H1 (cell line): ENCODE data around the gene DOCK10. TPM values are rescaled to one million over a fixed set of nuclear protein-coding genes. Genes with fewer than 3 reads are reported as not detected.

Experiments
- CTCF ChIA-PET: fragments of 300-600 bp; sonication (Branson Sonifier 250); formaldehyde crosslinking; loops from one replicate; lab custom pipeline; 2021; ENCODE audit not compliant: partially characterized antibody; lab: Charles Lee
- POLR2A ChIA-PET: fragments of 300-600 bp; sonication (Branson Sonifier 250); formaldehyde crosslinking; loops from one replicate; lab custom pipeline; 2021; ENCODE audit warnings: inconsistent platforms; ENCODE audit not compliant: partially characterized antibody; lab: Charles Lee
- DNase-seq, 2 experiments: peaks; one replicate each; pipeline versions ENCODE4 v3.0.0 to v3.0.0-alpha.2; 2010 to 2022; ENCODE audit warnings: low spot score in 2 of 2, low read depth in 1 of 2, mixed read lengths in 1 of 2
- FAIRE-seq: peaks from 2 replicates; lab custom pipeline; 2011; peaks lifted over from hg19 to GRCh38; lab: Jason Lieb, UNC
- H2AFZ ChIP-seq: 2 replicates; pipeline ENCODE4 v1.8.1; 2012; ENCODE audit warnings: low read length, inconsistent platforms
- H2AK5ac ChIP-seq: 2 replicates; pipeline ENCODE4 v1.6.1; 2013; ENCODE audit warnings: low read depth, low read length
- H2BK120ac ChIP-seq: replicated peaks from 2 replicates; pipeline ENCODE3; 2013; ENCODE audit warnings: low read depth, low read length, inconsistent platforms
- H2BK12ac ChIP-seq: 2 replicates; pipeline ENCODE4 v1.6.1; 2013; ENCODE audit warnings: low read depth, low read length
- H2BK15ac ChIP-seq: 2 replicates; pipeline ENCODE4 v1.6.1; 2013; ENCODE audit warnings: low read length
- H2BK20ac ChIP-seq: 2 replicates; pipeline ENCODE4 v1.6.1; 2013; ENCODE audit warnings: low read length
- H2BK5ac ChIP-seq: 2 replicates; pipeline ENCODE4 v1.6.1; 2013; ENCODE audit warnings: low read depth, low read length
- H3K14ac ChIP-seq: 2 replicates; pipeline ENCODE4 v1.6.1; 2013; ENCODE audit warnings: inconsistent platforms; ENCODE audit not compliant: insufficient read length
- H3K18ac ChIP-seq: 2 replicates; pipeline ENCODE4 v1.6.1; 2013; ENCODE audit warnings: low read length; ENCODE audit errors: extremely low read depth
- H3K23ac ChIP-seq: 2 replicates; pipeline ENCODE4 v1.6.1; 2013; ENCODE audit warnings: inconsistent platforms; ENCODE audit not compliant: insufficient read length
- H3K23me2 ChIP-seq: 2 replicates; pipeline ENCODE4 v1.6.1; 2013; ENCODE audit warnings: low read depth, low read length
- H3K27ac ChIP-seq: 2 replicates; pipeline ENCODE4 v1.6.1; 2011; ENCODE audit warnings: low read depth, low read length, inconsistent platforms
- H3K27me3 ChIP-seq, 4 experiments: replicated peaks in 1 of 4; 1 replicate in 1 of 4; 2 replicates in 3 of 4; pipeline versions ENCODE4 v1.6.1 to v1.8.1; 2011 to 2013; ENCODE audit warnings: low read length in 3 of 4, mild to moderate bottlenecking in 3 of 4, inconsistent platforms in 2 of 4, mixed read lengths in 2 of 4, moderate library complexity in 1 of 4; ENCODE audit not compliant: control insufficient read depth in 3 of 4, insufficient read depth in 3 of 4; ENCODE audit errors: extremely low read depth in 1 of 4
- H3K36me3 ChIP-seq, 4 experiments: 2 replicates each; pipeline versions ENCODE4 v1.6.1 to v1.8.1; 2011 to 2013; ENCODE audit warnings: mild to moderate bottlenecking in 4 of 4, low read length in 3 of 4, moderate library complexity in 2 of 4, control low read depth in 1 of 4, inconsistent platforms in 1 of 4; ENCODE audit not compliant: insufficient read depth in 4 of 4, control insufficient read depth in 2 of 4
- H3K4ac ChIP-seq: replicated peaks from 2 replicates; pipeline ENCODE3; 2013; ENCODE audit warnings: low read length, low read depth, mixed read lengths, inconsistent platforms; ENCODE audit not compliant: insufficient read length
- H3K4me1 ChIP-seq, 4 experiments: replicated peaks in 1 of 4; 1 replicate in 1 of 4; 2 replicates in 3 of 4; pipeline versions ENCODE4 v1.6.1 to v1.8.1; 2011 to 2013; ENCODE audit warnings: low read length in 3 of 4, inconsistent platforms in 2 of 4, mixed read lengths in 1 of 4; ENCODE audit not compliant: insufficient read depth in 4 of 4, control insufficient read depth in 3 of 4
- H3K4me2 ChIP-seq, 2 experiments: 2 replicates each; pipeline versions ENCODE4 v1.6.1 to v1.8.1; 2011 to 2013; ENCODE audit warnings: low read depth in 2 of 2, low read length in 2 of 2, control low read depth in 1 of 2, inconsistent platforms in 1 of 2, mild to moderate bottlenecking in 1 of 2; ENCODE audit not compliant: insufficient read depth in 1 of 2
- H3K4me3 ChIP-seq, 4 experiments: fragments of 200-600, 300-600 bp in 1 of 4; sonication (generic), shearing (Covaris generic), sonication (Bioruptor Twin) in 1 of 4; 2 replicates each; pipeline versions ENCODE4 v1.5.1 to v1.8.1; 2011 to 2016; ENCODE audit warnings: low read length in 4 of 4, low read depth in 3 of 4, control low read depth in 2 of 4, inconsistent platforms in 2 of 4, mild to moderate bottlenecking in 2 of 4, mixed read lengths in 1 of 4, moderate library complexity in 1 of 4; ENCODE audit not compliant: insufficient read depth in 2 of 4; ENCODE audit errors: extremely low read depth in 1 of 4
- H3K56ac ChIP-seq: replicated peaks from 2 replicates; pipeline ENCODE3; 2013; ENCODE audit warnings: low read depth, mild to moderate bottlenecking, mixed read lengths, low read length, inconsistent platforms; ENCODE audit not compliant: insufficient read length
- H3K79me1 ChIP-seq: 2 replicates; pipeline ENCODE4 v1.6.1; 2013; ENCODE audit warnings: low read depth, low read length, control low read depth
- H3K79me2 ChIP-seq, 2 experiments: 2 replicates each; pipeline versions ENCODE4 v1.6.1 to v1.8.1; 2012 to 2013; ENCODE audit warnings: low read length in 2 of 2, mild to moderate bottlenecking in 2 of 2, inconsistent platforms in 1 of 2; ENCODE audit not compliant: insufficient read depth in 2 of 2, control insufficient read depth in 1 of 2
- H3K9ac ChIP-seq, 4 experiments: replicated peaks in 1 of 4; 1 replicate in 1 of 4; 2 replicates in 3 of 4; pipeline versions ENCODE4 v1.6.1 to v1.8.1; 2011 to 2013; ENCODE audit warnings: low read depth in 3 of 4, low read length in 3 of 4, control low read depth in 2 of 4, mild to moderate bottlenecking in 2 of 4, moderate library complexity in 2 of 4, inconsistent platforms in 1 of 4; ENCODE audit errors: extremely low read depth in 1 of 4
- H3K9me3 ChIP-seq, 2 experiments: 2 replicates each; pipeline versions ENCODE4 v1.6.1 to v1.8.1; 2012 to 2013; ENCODE audit warnings: mild to moderate bottlenecking in 2 of 2, moderate library complexity in 2 of 2, control low read depth in 1 of 2, inconsistent platforms in 1 of 2, low read depth in 1 of 2, low read length in 1 of 2, mixed read lengths in 1 of 2; ENCODE audit not compliant: insufficient read depth in 2 of 2
- H4K20me1 ChIP-seq, 2 experiments: replicated peaks in 1 of 2; 2 replicates each; pipeline versions ENCODE3 to v1.8.1; 2011 to 2013; ENCODE audit warnings: inconsistent platforms in 2 of 2, low read length in 2 of 2, mild to moderate bottlenecking in 1 of 2; ENCODE audit not compliant: insufficient read depth in 2 of 2, control insufficient read depth in 1 of 2
- H4K5ac ChIP-seq: 2 replicates; pipeline ENCODE4 v1.6.1; 2013; ENCODE audit warnings: low read length, low read depth, mixed read lengths, inconsistent platforms; ENCODE audit not compliant: insufficient read length
- H4K8ac ChIP-seq: 2 replicates; pipeline ENCODE4 v1.8.0; 2013; ENCODE audit warnings: mild to moderate bottlenecking, moderate library complexity, low read length, inconsistent platforms; ENCODE audit not compliant: insufficient read depth; ENCODE audit errors: extremely low read depth
- H4K91ac ChIP-seq: replicated peaks from 2 replicates; pipeline ENCODE3; 2013; ENCODE audit warnings: low read length, mixed read lengths, inconsistent platforms; ENCODE audit not compliant: insufficient read length
- BCL11A ChIP-seq, 2 experiments: IDR thresholded peaks; one replicate each; pipeline ENCODE4 v1.6.1; 2011; ENCODE audit warnings: low read depth in 2 of 2, low read length in 2 of 2, mild to moderate bottlenecking in 2 of 2
- EGR1 ChIP-seq: IDR thresholded peaks from 2 replicates; pipeline ENCODE4 v1.6.1; 2011; ENCODE audit warnings: low read depth, low read length, borderline replicate concordance
- FOSL1 ChIP-seq: IDR thresholded peaks from 2 replicates; pipeline ENCODE4 v1.6.1; 2011; ENCODE audit warnings: mild to moderate bottlenecking, low read depth, low read length, moderate library complexity; ENCODE audit not compliant: insufficient read depth
- JUND ChIP-seq: IDR thresholded peaks from 2 replicates; pipeline ENCODE4 v1.6.1; 2011; ENCODE audit warnings: mild to moderate bottlenecking, improper control_type of control experiment, low read length
- KDM4A ChIP-seq: IDR thresholded peaks from one replicate; pipeline ENCODE4 v1.7.1; 2012; ENCODE audit warnings: low read depth, mild to moderate bottlenecking, moderate library complexity, low read length, inconsistent platforms; ENCODE audit not compliant: severe bottlenecking
- SAP30 ChIP-seq: fragments of 300-600 bp; sonication (generic); IDR thresholded peaks from 2 replicates; pipeline ENCODE4 v1.7.1; 2012; ENCODE audit warnings: low read length, moderate library complexity, mild to moderate bottlenecking, inconsistent platforms; ENCODE audit not compliant: insufficient read depth, insufficient replicate concordance
- SP1 ChIP-seq: IDR thresholded peaks from 2 replicates; pipeline ENCODE4 v1.6.1; 2011; ENCODE audit warnings: low read depth, low read length
- TEAD4 ChIP-seq: IDR thresholded peaks from 2 replicates; pipeline ENCODE4 v1.6.1; 2012; ENCODE audit warnings: low read depth, low read length, inconsistent platforms, mixed read lengths
- WGBS, 2 experiments: shearing (Covaris generic) in 1 of 2; methylation state at CpG; one replicate each; pipeline versions ENCODE4 v1.1.6 to v1.1.7; 2013 to 2015; ENCODE audit warnings: low lambda C conversion rate in 2 of 2, mixed read lengths in 2 of 2, inconsistent platforms in 1 of 2, low coverage in 1 of 2, missing lambda C conversion rate in 1 of 2; ENCODE audit not compliant: insufficient replicate concordance in 2 of 2, insufficient coverage in 1 of 2, insufficient read length in 1 of 2; ENCODE audit errors: extremely low coverage in 1 of 2, missing lambda C conversion rate in 1 of 2; 5-methylcytosine and 5-hydroxymethylcytosine counted together
- polyA plus RNA-seq, 7 experiments: library from polyadenylated mRNA; depleted of rRNA in 3 of 7; stranded (reverse) in 5 of 7; unstranded in 2 of 7; fragments of >200 nt in 5 of 7; fragments of 200-250 nt in 2 of 7; gene quantifications; 1 replicate in 5 of 7; 2 replicates in 1 of 7; 4 replicates in 1 of 7; pipeline versions ENCODE4 v1.2.1 to v1.2.3, GENCODE V29; 2011 to 2013; ENCODE audit warnings: missing spikeins in 2 of 7, mixed read lengths in 2 of 7
- total RNA-seq: library from RNA; stranded (reverse); fragmentation: NEBNext Ultra II Directional; extraction: Animal tissue kit (Norgen Biotek cat#: 25700); gene quantifications from 2 replicates; pipeline ENCODE4 v1.2.1, GENCODE V29; 2021
- TF ChIP-seq, protein P1 (sequence below): IDR thresholded peaks from 2 replicates; pipeline ENCODE4 v1.6.1; 2011; ENCODE audit warnings: low read depth, mild to moderate bottlenecking, low read length; ENCODE audit not compliant: insufficient read depth
- TF ChIP-seq, protein P2 (sequence below): IDR thresholded peaks from 2 replicates; pipeline ENCODE4 v1.6.1; 2012; ENCODE audit warnings: inconsistent platforms

Gene DOCK10
- total and polyA plus RNA-seq, 2 of the 8 experiments (the other 6 are each of a cell fraction or from before 2014, with no cell fraction given): 0.33 to 1.6 TPM

DNA sequence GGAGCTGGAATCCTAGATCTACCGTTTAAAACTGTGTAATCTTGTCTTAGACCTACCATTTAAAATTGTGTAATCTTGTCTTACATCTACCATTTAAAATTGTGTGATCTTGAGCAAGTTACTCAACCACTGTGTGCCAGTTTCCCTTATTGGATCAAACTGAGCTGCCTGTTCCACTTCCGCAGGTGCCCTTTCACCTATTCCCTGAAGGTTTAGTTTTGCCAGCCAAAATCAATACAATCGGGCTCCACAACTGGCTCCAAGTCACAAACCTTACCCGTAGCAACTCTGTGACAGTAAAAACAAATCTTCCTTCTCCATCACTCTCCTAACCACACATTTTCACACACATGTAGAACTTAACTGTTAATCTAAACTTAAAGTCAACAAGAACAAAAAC lies 20.1 kb downstream of the DOCK10 start:
- Histone ChIP-seq H4K91ac (no peak overlapping the region), H3K4me3 (no peak overlapping the region), H3K9me3 (no peaks in the 10 kb centered on the region), H3K23me2 (no peaks in the 10 kb centered on the region), H3K4ac (no peak overlapping the region), H3K23ac (no peak overlapping the region), H3K36me3 (no peaks in the 10 kb centered on the region), H2AK5ac (no peak overlapping the region), H2AFZ (no peak overlapping the region), H2BK120ac (no peak overlapping the region), H2BK20ac (no peak overlapping the region), H3K9ac (no peak overlapping the region), H3K79me1 (no peaks in the 10 kb centered on the region), H3K4me2 (no peak overlapping the region), H3K14ac (no peak overlapping the region), H3K27ac (no peak overlapping the region), H2BK12ac (no peak overlapping the region), H3K27me3 (no peaks in the 10 kb centered on the region), H4K5ac (no peak overlapping the region), H2BK15ac (no peak overlapping the region), H3K56ac (no peak overlapping the region), H4K8ac (no peak overlapping the region), H3K79me2 (no peaks in the 10 kb centered on the region), H3K18ac (no peak overlapping the region), H3K4me1 (no peaks in the 10 kb centered on the region), H4K20me1 (no peaks in the 10 kb centered on the region), H2BK5ac (no peak overlapping the region)
- WGBS, 2 experiments: 73% methylated on average over 4 of the region's 4 CpGs; no CpG with 5 or more reads in 1 of the 2 experiments
- ChIA-PET CTCF (interaction anchor here (0.6 to 3.0 kb wide), 3 partner anchors 14 to 58 kb away, joined by 3 to 7 read pairs (median 3); no protein-coding TSS in a partner anchor), POLR2A (no interaction called here)
- FAIRE-seq: no peak
- TF ChIP-seq, protein P1, sequence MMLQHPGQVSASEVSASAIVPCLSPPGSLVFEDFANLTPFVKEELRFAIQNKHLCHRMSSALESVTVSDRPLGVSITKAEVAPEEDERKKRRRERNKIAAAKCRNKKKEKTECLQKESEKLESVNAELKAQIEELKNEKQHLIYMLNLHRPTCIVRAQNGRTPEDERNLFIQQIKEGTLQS: no peak
- TF ChIP-seq, protein P2, sequence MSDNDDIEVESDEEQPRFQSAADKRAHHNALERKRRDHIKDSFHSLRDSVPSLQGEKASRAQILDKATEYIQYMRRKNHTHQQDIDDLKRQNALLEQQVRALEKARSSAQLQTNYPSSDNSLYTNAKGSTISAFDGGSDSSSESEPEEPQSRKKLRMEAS: no peak
- TF ChIP-seq EGR1 (no peak), KDM4A (no peak), BCL11A (IDR thresholded peaks at IDR 0.05; ENCODE audit: low read depth in 2 of 2, low read length in 2 of 2) (no peak), SP1 (no peak), TEAD4 (no peak), SAP30 (no peak), FOSL1 (no peak), JUND (no peak)
- no peak for DNase-seq
